ENCODE measurements around the gene CPLANE1. TPM values are rescaled to one million over a fixed set of nuclear protein-coding genes. Genes with fewer than 3 reads are reported as not detected.

Gene CPLANE1
- total RNA-seq, 1 donor from 2014 or later, result 23.1 TPM

GRCh38 chr5:37121027-37121426, 128.1 kb downstream of the CPLANE1 start:
- H3K36me3 Mint-ChIP-seq, result peaks cover 18% of the 10 kb centered on the region
- H3K27ac Mint-ChIP-seq, result no peak overlapping the region
- no peak for DNase-seq (ENCODE audit: extremely low spot score, unreplicated experiment)
- TF ChIP-seq CTCF (conservative IDR thresholded peaks at IDR 0.05), result no peak
- H3K4me3 Mint-ChIP-seq, result no peak overlapping the region
- H3K9me3 Mint-ChIP-seq, result no peaks in the 10 kb centered on the region
- H3K27me3 Mint-ChIP-seq, result no peaks in the 10 kb centered on the region
- no peaks in the 10 kb centered on the region for H3K4me1 Mint-ChIP-seq (ENCODE audit: unreplicated experiment)

GRCh38 chr5:37120270-37120669, 128.9 kb downstream of the CPLANE1 start:
- Mint-ChIP-seq H3K27me3 (no peaks in the 10 kb centered on the region), H3K4me3 (no peak overlapping the region), H3K4me1 (ENCODE audit: unreplicated experiment) (no peaks in the 10 kb centered on the region), H3K27ac (no peak overlapping the region), H3K9me3 (no peaks in the 10 kb centered on the region), H3K36me3 (peaks cover 18% of the 10 kb centered on the region)
- no peak for TF ChIP-seq CTCF (conservative IDR thresholded peaks at IDR 0.05)
- no peak for DNase-seq (ENCODE audit: extremely low spot score, unreplicated experiment)

- Mint-ChIP-seq H3K4me1 (ENCODE audit: unreplicated experiment) (no peaks in the 10 kb centered on the region), H3K27ac (no peak overlapping the region), H3K9me3 (no peaks in the 10 kb centered on the region), H3K4me3 (no peak overlapping the region), H3K27me3 (no peaks in the 10 kb centered on the region), H3K36me3 (peaks cover 41% of the 10 kb centered on the region)
- TF ChIP-seq CTCF (conservative IDR thresholded peaks at IDR 0.05), result no peak
- no peak for DNase-seq (ENCODE audit: extremely low spot score, unreplicated experiment)
Observed at GRCh38 chr5:37116359-37116758, 132.8 kb downstream of the CPLANE1 start.

DNA sequence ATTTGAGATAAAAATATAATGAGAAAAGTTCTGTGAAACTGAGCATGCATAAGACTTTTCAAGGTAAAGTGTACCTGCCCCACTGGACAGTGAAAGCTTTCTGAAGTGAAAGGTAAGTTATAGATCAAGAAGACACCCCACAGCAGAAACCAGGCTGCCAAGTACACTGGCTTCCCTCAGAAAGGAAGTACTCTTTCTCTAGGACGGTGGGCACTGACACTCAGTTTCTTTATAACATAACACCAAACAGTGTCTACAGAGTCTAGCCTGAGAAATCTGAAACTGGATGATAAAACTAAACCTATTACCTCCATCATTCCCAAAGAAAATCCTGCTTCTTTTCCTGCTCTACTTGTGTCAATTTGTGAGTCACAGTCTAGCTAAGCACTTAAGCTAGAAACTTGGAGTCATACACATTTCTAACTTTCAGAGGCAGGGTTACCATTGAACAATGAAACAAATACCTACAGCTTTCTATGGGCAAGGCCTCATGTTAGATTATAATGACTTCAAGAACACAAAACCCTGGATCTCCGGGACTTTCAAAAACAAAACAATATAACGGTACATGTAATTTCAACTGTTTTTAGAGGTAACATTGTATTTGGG, 136.7 kb downstream of the CPLANE1 start:
- H3K9me3 Mint-ChIP-seq, result no peaks in the 10 kb centered on the region
- no peaks in the 10 kb centered on the region for H3K4me1 Mint-ChIP-seq (ENCODE audit: unreplicated experiment)
- TF ChIP-seq CTCF (conservative IDR thresholded peaks at IDR 0.05), result no peak
- H3K27me3 Mint-ChIP-seq, result no peaks in the 10 kb centered on the region
- no peak overlapping the region for H3K27ac Mint-ChIP-seq
- no peak overlapping the region for H3K4me3 Mint-ChIP-seq
- peaks cover 38% of the 10 kb centered on the region for H3K36me3 Mint-ChIP-seq
- DNase-seq (ENCODE audit: extremely low spot score, unreplicated experiment), result no peak

DNA sequence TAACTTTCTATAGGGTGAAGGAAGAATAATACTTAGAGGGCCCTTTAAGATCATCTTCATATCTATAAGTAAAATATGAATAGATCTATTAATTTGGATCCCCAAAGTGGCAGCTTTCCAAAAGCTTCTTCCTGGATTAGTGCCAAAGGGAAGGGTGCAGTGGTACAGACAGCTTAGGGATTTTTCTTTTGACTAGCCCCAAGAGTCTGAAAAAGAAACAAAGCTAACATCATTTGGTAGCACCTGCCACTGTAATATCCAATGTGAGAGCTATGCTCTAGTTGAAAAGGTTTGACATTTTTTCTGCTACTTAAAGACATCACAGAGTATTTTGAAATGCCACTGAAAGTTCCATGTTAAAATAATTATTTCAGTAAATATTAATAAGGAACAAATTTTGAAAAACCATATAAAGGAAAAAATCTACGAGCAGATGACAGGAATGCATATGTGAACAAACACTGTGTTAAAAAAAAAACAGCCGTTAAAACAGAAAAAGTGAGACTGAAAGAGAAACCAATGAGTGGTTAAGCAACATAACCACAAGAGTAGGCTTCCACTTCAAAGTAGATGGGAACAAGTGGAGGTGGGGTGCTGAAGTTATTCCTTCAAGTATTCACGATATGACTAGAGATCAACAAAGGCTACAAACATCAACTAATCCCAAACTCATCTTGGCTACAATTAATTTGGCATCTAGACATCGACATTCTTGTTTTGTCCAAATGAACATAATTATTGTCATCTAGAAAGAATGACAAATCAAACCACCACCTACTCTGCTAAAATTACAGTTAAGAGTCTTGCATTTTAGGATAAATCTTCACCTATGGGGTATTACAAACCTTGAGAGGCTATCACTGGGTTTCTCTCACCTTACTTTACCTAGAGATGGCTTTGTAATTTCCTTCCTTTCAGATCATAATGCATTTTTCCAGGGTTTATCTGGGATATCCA, 137.5 kb downstream of the CPLANE1 start:
- Mint-ChIP-seq H3K9me3 (no peaks in the 10 kb centered on the region), H3K27me3 (no peaks in the 10 kb centered on the region), H3K4me1 (ENCODE audit: unreplicated experiment) (no peaks in the 10 kb centered on the region), H3K36me3 (peaks cover 38% of the 10 kb centered on the region), H3K27ac (no peak overlapping the region), H3K4me3 (no peak overlapping the region)
- no peak for DNase-seq (ENCODE audit: extremely low spot score, unreplicated experiment)
- no peak for TF ChIP-seq CTCF (conservative IDR thresholded peaks at IDR 0.05)

All from type B pancreatic cell (in vitro differentiated cells).